HepG2 (cell line): Measurements from ENCODE around the gene CASP6. TPM values are rescaled to one million over a fixed set of nuclear protein-coding genes. Genes with fewer than 3 reads are reported as not detected.
A peak's percentile ranks its signal among the peaks of the same experiment; 100 is the strongest.

ENCODE experiments used
- ATAC-seq: fragments of 200-7000 bp; cut with Tn5 transposase; 3 replicates; pipeline ENCODE4 v1.9.1; 2020; ENCODE audit warnings: mild to moderate bottlenecking, moderate library complexity
- BruUV-seq: library from RNA; stranded (reverse); fragments of 400-500 nt; replicated peaks from 2 replicates; lab custom pipeline; 2021; lab: Mats Ljungman, UMichigan
- CTCF ChIA-PET: fragments of 300-600 bp; formaldehyde crosslinking; extraction: SDS; loops from one replicate; lab custom pipeline; 2021; ENCODE audit warnings: low total read pairs, inconsistent platforms, low intra/inter-chr PET ratio; lab: Yijun Ruan, JAX
- POLR2A ChIA-PET: fragments of 350-600 bp; sonication (Branson Sonifier 250); formaldehyde crosslinking; loops from one replicate; lab custom pipeline; 2020; ENCODE audit warnings: antibody characterized with exemption, inconsistent platforms; lab: Yijun Ruan, JAX
- DNase-seq: peaks from one replicate; pipeline ENCODE4 v3.0.0-alpha.2; 2015; ENCODE audit warnings: low spot score
- FAIRE-seq: peaks from 3 replicates; lab custom pipeline; 2011; peaks lifted over from hg19 to GRCh38; lab: Jason Lieb, UNC
- H2AFZ ChIP-seq: one replicate; pipeline ENCODE4 v1.6.1; 2011; ENCODE audit warnings: low read length, inconsistent platforms
- H3K27ac ChIP-seq: fragments of 300-600 bp; 3 replicates; pipeline ENCODE4 v1.8.0; 2011; ENCODE audit warnings: mixed run types, mild to moderate bottlenecking, mixed read lengths, low read length, inconsistent platforms; ENCODE audit not compliant: insufficient read depth; ENCODE audit errors: extremely low read length
- H3K27me3 ChIP-seq, 2 experiments: fragments of 200-600 bp in 1 of 2; 2 replicates in 1 of 2; 3 replicates in 1 of 2; pipeline versions ENCODE4 v1.6.0 to v1.8.0; 2011; ENCODE audit warnings: low read length in 2 of 2, mild to moderate bottlenecking in 2 of 2, moderate library complexity in 2 of 2, inconsistent platforms in 1 of 2; ENCODE audit not compliant: insufficient read depth in 2 of 2, control insufficient read depth in 1 of 2
- H3K36me3 ChIP-seq, 2 experiments: fragments of 200-600 bp in 1 of 2; replicated peaks in 1 of 2; 2 replicates in 1 of 2; 3 replicates in 1 of 2; pipeline versions ENCODE4 v1.5.1 to v1.8.0; 2011; ENCODE audit warnings: low read length in 2 of 2, inconsistent platforms in 1 of 2; ENCODE audit not compliant: insufficient read depth in 2 of 2, control insufficient read depth in 1 of 2
- H3K4me1 ChIP-seq: 2 replicates; pipeline ENCODE4 v1.5.1; 2012; ENCODE audit warnings: low read length, inconsistent platforms; ENCODE audit not compliant: insufficient read depth
- H3K4me2 ChIP-seq: 2 replicates; pipeline ENCODE4 v1.6.0; 2011; ENCODE audit warnings: low read depth, low read length, inconsistent platforms
- H3K4me3 ChIP-seq, 3 experiments: fragments of 200-600 bp in 1 of 3; sonication (generic), shearing (Covaris generic) in 1 of 3; replicated peaks in 1 of 3; 2 replicates each; pipeline ENCODE4 v1.5.1; 2011 to 2016; ENCODE audit warnings: low read length in 3 of 3, inconsistent platforms in 2 of 3, low read depth in 2 of 3, mild to moderate bottlenecking in 2 of 3, control low read depth in 1 of 3, mixed read lengths in 1 of 3; ENCODE audit not compliant: insufficient read depth in 1 of 3
- H3K79me2 ChIP-seq: one replicate; pipeline ENCODE4 v1.6.1; 2011; ENCODE audit warnings: low read length, inconsistent platforms; ENCODE audit not compliant: insufficient read depth
- H3K9ac ChIP-seq: 2 replicates; pipeline ENCODE4 v1.6.0; 2011; ENCODE audit warnings: mild to moderate bottlenecking, low read depth, low read length, inconsistent platforms; ENCODE audit not compliant: insufficient read depth
- H3K9me3 ChIP-seq: 2 replicates; pipeline ENCODE4 v1.5.1; 2012; ENCODE audit warnings: mild to moderate bottlenecking, low read length
- H4K20me1 ChIP-seq: 2 replicates; pipeline ENCODE4 v1.6.0; 2011; ENCODE audit warnings: inconsistent platforms, mild to moderate bottlenecking, low read length, moderate library complexity; ENCODE audit not compliant: insufficient read depth
- CC2D1A ChIP-seq: sonication (generic); formaldehyde crosslinking; IDR thresholded peaks from 2 replicates; pipeline ENCODE4 v1.8.1; 2023; ENCODE audit warnings: mild to moderate bottlenecking, missing genetic modification reagents
- MTA1 ChIP-seq: sonication (generic); formaldehyde crosslinking; IDR thresholded peaks from 2 replicates; pipeline ENCODE4 v1.4.0; 2020; ENCODE audit warnings: missing genetic modification reagents, mild to moderate bottlenecking, borderline replicate concordance
- MYC ChIP-seq: sonication (generic); formaldehyde crosslinking; IDR thresholded peaks from 2 replicates; pipeline ENCODE4 v1.9.0; 2021; ENCODE audit warnings: missing genetic modification reagents, borderline replicate concordance
- NPAS2 ChIP-seq: sonication (generic); formaldehyde crosslinking; IDR thresholded peaks from 2 replicates; pipeline ENCODE4 v1.8.0; 2022; ENCODE audit warnings: mild to moderate bottlenecking, missing genetic modification reagents, borderline replicate concordance
- STAG1 ChIP-seq: sonication (generic); formaldehyde crosslinking; IDR thresholded peaks from 2 replicates; pipeline ENCODE4 v1.4.0; 2020; ENCODE audit warnings: missing genetic modification reagents
- STAT5B ChIP-seq: sonication (generic); formaldehyde crosslinking; IDR thresholded peaks from 2 replicates; pipeline ENCODE4 v1.4.0; 2020; ENCODE audit warnings: missing genetic modification reagents
- TP53 ChIP-seq: sonication (generic); formaldehyde crosslinking; conservative IDR thresholded peaks from 2 replicates; pipeline ENCODE4 v1.4.0; 2020; ENCODE audit warnings: missing genetic modification reagents
- ZNF335 ChIP-seq: sonication (generic); formaldehyde crosslinking; IDR thresholded peaks from 2 replicates; pipeline ENCODE4 v1.4.0; 2020; ENCODE audit warnings: missing genetic modification reagents
- ZNF660 ChIP-seq: sonication (generic); formaldehyde crosslinking; IDR thresholded peaks from 2 replicates; pipeline ENCODE4 v1.5.1; 2020; ENCODE audit warnings: mild to moderate bottlenecking, low read depth, missing genetic modification reagents, borderline replicate concordance
- ZNF7 ChIP-seq: IDR thresholded peaks from 2 replicates; pipeline ENCODE4 v1.6.1; 2016; ENCODE audit warnings: missing biosample characterization, missing genetic modification reagents
- ZNF768 ChIP-seq: sonication (generic); formaldehyde crosslinking; IDR thresholded peaks from 2 replicates; pipeline ENCODE4 v1.4.0; 2020; ENCODE audit warnings: missing genetic modification reagents
- WGBS: methylation state at CpG from one replicate; pipeline ENCODE4 v1.1.6; 2017; ENCODE audit warnings: low lambda C conversion rate; 5-methylcytosine and 5-hydroxymethylcytosine counted together
- in situ Hi-C: cut with HindIII; loops from 2 replicates; pipeline ENCODE4 v1.10.0; 2017; ENCODE audit warnings: low pct_unique_long_range_greater_than_20kb; ENCODE audit not compliant: extremely low pct_ligation_motif_present
- intact Hi-C: fragments of 100-400 bp; cut with micrococcal nuclease; formaldehyde crosslinking; loops from one replicate; pipeline ENCODE4 v1.10.0; 2022; ENCODE audit not compliant: unreplicated experiment
- polyA plus RNA-seq, 8 experiments: library from polyadenylated mRNA; depleted of rRNA in 3 of 8; stranded (reverse) in 7 of 8; unstranded in 1 of 8; fragments of >200 nt; fragmentation: Illumina TruSeq in 4 of 8; extraction: Trizol in 4 of 8; gene quantifications; 2 replicates each; pipeline versions ENCODE4 v1.2.1 to v1.2.3, GENCODE V29; 2011 to 2016; ENCODE audit warnings: low read depth in 4 of 8, missing spikeins in 1 of 8, mixed read lengths in 1 of 8; ENCODE audit not compliant: insufficient read depth in 1 of 8
- total RNA-seq, 5 experiments: library from RNA; depleted of rRNA; stranded (reverse); fragments of >200 nt; fragmentation: Illumina TruSeq; extraction: Trizol; gene quantifications; 2 replicates each; pipeline ENCODE4 v1.2.3, GENCODE V29; 2016; ENCODE audit warnings: low read depth in 1 of 5
- TF ChIP-seq, protein P1 (sequence below): IDR thresholded peaks from 2 replicates; pipeline ENCODE4 v1.6.1; 2016; ENCODE audit warnings: missing genetic modification reagents, missing compliant biosample characterization
- TF ChIP-seq, protein P2 (sequence below): sonication (generic); formaldehyde crosslinking; IDR thresholded peaks from 2 replicates; pipeline ENCODE4 v1.4.0; 2020; ENCODE audit warnings: mild to moderate bottlenecking, missing genetic modification reagents
- TF ChIP-seq, protein P3 (sequence below): sonication (generic); formaldehyde crosslinking; IDR thresholded peaks from 2 replicates; pipeline ENCODE4 v1.4.0; 2020; ENCODE audit warnings: mild to moderate bottlenecking, missing genetic modification reagents, borderline replicate concordance

CASP6 gene
- total and polyA plus RNA-seq, 2 of the 13 experiments (the other 11 are each of a cell fraction or from before 2014, with no cell fraction given), result 19.7 to 34.6 TPM

DNA sequence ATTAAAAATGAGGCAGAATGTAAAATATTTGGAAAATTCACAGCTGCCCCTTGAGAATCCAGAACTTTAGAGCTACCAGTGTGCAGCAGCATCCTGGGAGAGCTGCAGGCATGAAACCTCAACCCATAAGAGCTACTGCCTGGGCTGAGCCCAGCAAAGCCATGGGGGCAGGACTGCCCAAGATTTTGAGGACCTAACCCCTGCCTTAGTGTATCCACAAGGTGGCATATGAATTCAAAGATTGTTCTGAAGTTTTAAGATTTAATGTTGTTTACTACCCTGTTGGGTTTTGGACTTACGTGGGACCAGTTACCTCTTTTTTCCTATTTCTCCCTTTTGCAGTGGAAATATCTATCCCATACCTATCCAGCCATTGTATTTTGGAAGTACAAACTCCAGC, 26.4 kb downstream of the CASP6 start (continued):
- TF ChIP-seq, protein P1, sequence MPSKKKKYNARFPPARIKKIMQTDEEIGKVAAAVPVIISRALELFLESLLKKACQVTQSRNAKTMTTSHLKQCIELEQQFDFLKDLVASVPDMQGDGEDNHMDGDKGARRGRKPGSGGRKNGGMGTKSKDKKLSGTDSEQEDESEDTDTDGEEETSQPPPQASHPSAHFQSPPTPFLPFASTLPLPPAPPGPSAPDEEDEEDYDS, result no peak
- TF ChIP-seq STAG1 (peak; percentile 32; the same call in 1 of the 2 replicates), TP53 (CRISPR knock-in tag) (no peak), MYC (CRISPR knock-in tag) (no peak)
- TF ChIP-seq, all 625 proteins: peak for 2

DNA sequence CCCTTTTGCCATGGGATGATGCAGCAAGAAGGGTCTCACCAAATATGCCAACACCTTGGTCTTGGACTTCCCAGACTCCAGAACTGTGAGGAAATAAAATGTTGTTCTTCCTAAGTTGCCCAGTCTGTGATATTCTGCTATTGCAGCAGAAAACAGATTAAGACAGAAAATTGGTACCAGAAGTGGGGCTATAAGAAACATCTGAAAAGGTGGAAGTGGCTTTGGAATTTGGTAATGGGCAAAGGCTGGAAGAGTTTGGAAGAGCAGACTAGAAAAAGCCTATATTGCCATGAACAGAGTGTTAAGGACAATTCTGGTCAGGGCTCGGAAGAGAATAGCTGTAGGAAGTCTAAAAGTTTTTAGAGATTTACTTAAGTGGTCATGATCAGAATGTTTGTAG, 27.4 kb downstream of the CASP6 start:
- peaks cover 6% of the 10 kb centered on the region; the same call in 1 of the 2 replicates for H3K4me1 ChIP-seq
- no TSS peak for BruUV-seq
- no peak overlapping the region for H2AFZ ChIP-seq
- no peaks in the 10 kb centered on the region for H3K36me3 ChIP-seq
- CTCF ChIA-PET, result no interaction called here
- intact Hi-C loops, result no loop called here
- TF ChIP-seq ZNF7 (no peak), ZNF660 (CRISPR knock-in tag) (no peak), ZNF768 (no peak), NPAS2 (CRISPR knock-in tag) (no peak), MTA1 (CRISPR knock-in tag) (no peak), ZNF335 (CRISPR knock-in tag) (no peak), STAT5B (CRISPR knock-in tag) (no peak), CC2D1A (CRISPR knock-in tag) (no peak)
- TF ChIP-seq, protein P2, sequence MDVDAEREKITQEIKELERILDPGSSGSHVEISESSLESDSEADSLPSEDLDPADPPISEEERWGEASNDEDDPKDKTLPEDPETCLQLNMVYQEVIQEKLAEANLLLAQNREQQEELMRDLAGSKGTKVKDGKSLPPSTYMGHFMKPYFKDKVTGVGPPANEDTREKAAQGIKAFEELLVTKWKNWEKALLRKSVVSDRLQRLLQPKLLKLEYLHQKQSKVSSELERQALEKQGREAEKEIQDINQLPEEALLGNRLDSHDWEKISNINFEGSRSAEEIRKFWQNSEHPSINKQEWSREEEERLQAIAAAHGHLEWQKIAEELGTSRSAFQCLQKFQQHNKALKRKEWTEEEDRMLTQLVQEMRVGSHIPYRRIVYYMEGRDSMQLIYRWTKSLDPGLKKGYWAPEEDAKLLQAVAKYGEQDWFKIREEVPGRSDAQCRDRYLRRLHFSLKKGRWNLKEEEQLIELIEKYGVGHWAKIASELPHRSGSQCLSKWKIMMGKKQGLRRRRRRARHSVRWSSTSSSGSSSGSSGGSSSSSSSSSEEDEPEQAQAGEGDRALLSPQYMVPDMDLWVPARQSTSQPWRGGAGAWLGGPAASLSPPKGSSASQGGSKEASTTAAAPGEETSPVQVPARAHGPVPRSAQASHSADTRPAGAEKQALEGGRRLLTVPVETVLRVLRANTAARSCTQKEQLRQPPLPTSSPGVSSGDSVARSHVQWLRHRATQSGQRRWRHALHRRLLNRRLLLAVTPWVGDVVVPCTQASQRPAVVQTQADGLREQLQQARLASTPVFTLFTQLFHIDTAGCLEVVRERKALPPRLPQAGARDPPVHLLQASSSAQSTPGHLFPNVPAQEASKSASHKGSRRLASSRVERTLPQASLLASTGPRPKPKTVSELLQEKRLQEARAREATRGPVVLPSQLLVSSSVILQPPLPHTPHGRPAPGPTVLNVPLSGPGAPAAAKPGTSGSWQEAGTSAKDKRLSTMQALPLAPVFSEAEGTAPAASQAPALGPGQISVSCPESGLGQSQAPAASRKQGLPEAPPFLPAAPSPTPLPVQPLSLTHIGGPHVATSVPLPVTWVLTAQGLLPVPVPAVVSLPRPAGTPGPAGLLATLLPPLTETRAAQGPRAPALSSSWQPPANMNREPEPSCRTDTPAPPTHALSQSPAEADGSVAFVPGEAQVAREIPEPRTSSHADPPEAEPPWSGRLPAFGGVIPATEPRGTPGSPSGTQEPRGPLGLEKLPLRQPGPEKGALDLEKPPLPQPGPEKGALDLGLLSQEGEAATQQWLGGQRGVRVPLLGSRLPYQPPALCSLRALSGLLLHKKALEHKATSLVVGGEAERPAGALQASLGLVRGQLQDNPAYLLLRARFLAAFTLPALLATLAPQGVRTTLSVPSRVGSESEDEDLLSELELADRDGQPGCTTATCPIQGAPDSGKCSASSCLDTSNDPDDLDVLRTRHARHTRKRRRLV, result no peak
- TF ChIP-seq, protein P3, sequence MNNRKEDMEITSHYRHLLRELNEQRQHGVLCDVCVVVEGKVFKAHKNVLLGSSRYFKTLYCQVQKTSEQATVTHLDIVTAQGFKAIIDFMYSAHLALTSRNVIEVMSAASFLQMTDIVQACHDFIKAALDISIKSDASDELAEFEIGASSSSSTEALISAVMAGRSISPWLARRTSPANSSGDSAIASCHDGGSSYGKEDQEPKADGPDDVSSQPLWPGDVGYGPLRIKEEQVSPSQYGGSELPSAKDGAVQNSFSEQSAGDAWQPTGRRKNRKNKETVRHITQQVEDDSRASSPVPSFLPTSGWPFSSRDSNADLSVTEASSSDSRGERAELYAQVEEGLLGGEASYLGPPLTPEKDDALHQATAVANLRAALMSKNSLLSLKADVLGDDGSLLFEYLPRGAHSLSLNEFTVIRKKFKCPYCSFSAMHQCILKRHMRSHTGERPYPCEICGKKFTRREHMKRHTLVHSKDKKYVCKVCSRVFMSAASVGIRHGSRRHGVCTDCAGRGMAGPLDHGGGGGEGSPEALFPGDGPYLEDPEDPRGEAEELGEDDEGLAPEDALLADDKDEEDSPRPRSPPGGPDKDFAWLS (CRISPR knock-in tag), result no peak
- TF ChIP-seq, all 625 proteins: peak for 0
- no peak overlapping the region for H3K4me3 ChIP-seq
- H3K4me2 ChIP-seq, result no peak overlapping the region
- FAIRE-seq (no peak), ATAC-seq (no peak), DNase-seq (no peak)
- H4K20me1 ChIP-seq, result no peaks in the 10 kb centered on the region
- H3K79me2 ChIP-seq, result no peaks in the 10 kb centered on the region
- H3K9ac ChIP-seq, result no peak overlapping the region
- H3K27me3 ChIP-seq, result no peaks in the 10 kb centered on the region
- no peak overlapping the region for H3K27ac ChIP-seq
- H3K9me3 ChIP-seq, result no peaks in the 10 kb centered on the region
- WGBS, result 45% methylated on average over 1 of the region's 1 CpG
- in situ Hi-C loops, result no loop called here
- POLR2A ChIA-PET, result no interaction called here
